GM12801 (cell line): ENCODE measurements around the gene CNST.

Experiments used
- TF ChIP-seq, protein P1 (sequence below): IDR thresholded peaks from one replicate; pipeline ENCODE4 v1.5.1; 2011; ENCODE audit warnings: control low read depth; ENCODE audit not compliant: insufficient read length; ENCODE audit errors: extremely low read depth

CNST gene

DNA sequence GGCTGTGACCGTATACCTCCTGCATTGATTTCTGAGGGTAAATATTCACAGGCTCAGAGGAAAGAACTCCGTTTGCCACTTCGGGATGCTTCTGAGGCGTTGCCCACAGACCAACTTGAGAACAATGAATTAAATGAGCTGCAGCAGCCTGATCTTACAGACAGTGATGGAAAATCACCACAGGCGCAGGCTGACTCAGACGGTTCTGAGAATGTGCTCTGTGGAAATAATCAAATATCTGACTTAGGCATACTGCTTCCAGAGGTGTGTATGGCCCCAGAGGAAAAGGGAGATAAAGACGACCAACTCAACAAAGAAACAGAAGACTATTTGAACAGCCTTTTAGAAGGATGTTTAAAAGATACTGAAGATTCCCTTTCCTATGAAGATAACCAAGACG, 81.3 kb downstream of the CNST start:
- TF ChIP-seq, protein P1, sequence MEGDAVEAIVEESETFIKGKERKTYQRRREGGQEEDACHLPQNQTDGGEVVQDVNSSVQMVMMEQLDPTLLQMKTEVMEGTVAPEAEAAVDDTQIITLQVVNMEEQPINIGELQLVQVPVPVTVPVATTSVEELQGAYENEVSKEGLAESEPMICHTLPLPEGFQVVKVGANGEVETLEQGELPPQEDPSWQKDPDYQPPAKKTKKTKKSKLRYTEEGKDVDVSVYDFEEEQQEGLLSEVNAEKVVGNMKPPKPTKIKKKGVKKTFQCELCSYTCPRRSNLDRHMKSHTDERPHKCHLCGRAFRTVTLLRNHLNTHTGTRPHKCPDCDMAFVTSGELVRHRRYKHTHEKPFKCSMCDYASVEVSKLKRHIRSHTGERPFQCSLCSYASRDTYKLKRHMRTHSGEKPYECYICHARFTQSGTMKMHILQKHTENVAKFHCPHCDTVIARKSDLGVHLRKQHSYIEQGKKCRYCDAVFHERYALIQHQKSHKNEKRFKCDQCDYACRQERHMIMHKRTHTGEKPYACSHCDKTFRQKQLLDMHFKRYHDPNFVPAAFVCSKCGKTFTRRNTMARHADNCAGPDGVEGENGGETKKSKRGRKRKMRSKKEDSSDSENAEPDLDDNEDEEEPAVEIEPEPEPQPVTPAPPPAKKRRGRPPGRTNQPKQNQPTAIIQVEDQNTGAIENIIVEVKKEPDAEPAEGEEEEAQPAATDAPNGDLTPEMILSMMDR, result no peak

DNA sequence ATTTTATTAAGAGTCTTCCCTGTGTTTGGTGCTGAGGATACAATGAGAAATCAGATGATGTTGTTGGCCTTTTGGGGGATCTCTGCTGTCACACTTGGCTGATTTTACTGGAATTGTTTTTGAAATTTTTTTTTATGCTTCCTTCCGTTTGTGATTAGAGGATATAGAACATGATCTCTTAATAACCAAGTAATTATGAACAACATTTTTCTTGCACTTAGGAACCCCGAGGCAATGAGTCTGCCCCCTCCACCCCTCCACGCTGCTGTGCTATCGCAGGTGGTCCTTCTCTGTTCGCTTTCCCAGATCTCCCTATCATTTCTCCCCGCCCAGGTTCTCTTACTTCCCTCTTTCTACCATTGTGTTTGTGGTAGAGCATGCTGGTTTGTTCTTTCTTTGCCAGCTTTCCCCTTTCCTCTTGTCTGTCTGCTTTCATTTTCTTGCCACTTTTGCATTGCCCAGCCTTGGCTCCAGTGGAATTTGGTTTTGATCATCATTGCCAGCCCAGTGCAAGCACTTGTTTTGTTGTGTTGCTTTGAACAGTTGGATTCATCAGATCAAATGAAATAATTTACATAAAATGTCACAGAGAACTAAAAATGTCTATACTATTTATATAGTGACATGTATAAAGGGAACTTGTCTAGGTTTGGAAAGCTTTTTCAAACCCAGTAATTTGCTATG, 84.9 kb downstream of the CNST start:
- TF ChIP-seq, protein P1, result no peak

DNA sequence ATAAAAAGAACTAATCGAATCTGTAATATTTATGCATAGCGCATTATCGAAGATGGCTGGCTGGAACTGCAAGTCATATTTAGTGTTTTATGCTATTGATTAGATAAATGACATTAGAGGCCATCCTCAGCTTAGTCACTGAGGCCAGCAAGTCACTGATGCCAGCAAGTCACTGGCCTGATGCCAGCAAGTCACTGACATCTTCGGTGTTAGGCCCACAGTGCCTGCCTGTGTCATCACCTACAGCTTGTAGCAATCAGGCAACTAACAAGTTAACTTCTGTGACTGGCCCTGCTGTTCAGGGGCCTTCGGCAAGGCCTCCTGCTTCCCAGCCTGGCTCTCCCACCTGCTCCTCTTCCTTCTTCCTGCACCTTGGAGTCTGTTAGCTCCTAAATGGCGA, 92.3 kb downstream of the CNST start:
- TF ChIP-seq, protein P1, result no peak

DNA sequence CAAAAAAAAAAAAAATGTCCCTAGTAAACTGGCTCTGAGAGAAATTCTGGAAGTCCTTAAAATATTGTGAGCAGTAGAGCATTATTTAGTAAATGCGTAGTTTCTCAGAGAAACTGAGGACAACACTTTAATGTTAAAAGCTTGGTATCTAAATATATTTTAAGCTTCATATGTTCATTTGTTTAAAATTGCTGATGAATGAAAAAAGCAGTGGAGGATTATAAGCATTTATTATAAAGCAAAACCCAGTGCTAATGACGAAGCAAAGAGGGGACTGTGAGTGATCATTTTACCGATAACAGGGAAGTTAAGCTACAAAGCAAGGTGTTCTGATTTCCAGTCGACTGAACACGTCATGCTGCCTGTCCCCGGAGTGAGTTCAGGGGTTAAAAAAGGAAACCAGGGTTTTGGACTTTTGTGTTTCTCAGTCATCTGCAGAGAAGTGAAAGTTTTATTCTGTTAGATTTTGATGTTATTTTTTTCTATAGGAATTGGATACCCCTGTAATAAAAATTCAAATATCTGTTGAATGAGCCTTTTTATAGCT, 93.4 kb downstream of the CNST start:
- TF ChIP-seq, protein P1, result no peak

DNA sequence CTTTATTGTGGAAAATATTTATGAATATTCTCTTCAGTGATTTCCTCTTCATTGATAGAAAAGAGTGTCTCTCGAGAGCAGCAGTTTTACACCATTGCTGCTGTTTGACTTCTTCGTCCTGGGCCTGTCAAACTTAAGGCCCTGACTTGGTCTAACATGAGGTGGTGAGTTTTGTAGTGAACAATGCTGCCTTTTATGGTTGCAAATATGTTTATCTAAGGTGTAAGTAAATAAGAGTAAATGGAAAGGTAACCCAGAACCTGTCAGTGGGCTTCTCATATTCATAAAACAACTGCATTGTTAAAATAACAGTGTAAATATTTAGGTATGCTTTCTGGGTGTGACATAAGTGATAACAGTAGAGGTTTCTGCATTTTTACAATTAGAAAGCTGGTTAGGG, 95.2 kb downstream of the CNST start:
- TF ChIP-seq, protein P1, result no peak

DNA sequence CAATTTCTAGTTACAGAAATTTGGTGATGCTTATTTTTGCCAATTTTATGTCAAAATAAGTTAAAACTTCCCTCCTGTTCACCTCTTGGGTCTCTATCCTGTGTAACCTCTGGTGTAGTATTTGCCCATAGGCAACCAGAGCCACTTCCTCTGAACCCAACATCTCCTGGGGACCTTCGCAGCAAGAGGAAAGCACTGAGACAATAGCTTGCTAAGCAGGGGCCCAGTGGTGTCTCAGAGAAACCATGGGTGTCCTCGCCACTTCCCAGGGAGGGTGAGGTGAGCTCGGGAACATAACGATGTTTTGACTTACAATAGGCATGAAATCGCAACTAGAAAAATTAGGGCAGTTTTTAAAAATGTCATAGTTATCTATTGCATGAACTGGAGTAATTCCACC, 101.5 kb downstream of the CNST start:
- TF ChIP-seq, protein P1, result no peak

DNA sequence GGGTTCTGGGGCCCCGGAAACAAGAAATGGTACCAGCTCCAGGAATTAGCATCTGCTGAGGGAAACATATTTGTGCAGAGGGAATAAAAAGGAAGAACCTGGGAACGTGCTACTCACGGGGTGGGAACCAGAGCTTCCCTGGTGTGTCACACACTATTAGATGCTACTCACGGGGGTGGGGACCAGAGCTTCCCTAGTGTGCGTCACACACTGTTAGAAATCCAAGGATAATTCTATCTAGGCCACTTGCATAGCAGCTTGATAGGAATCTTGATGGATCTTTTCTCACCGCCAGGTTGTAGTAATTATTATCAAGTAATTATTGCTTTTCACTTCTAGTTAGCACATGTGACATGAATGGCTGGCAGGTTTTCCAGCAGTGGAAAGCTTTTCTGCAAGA, 103.4 kb downstream of the CNST start:
- TF ChIP-seq, protein P1, result no peak

DNA sequence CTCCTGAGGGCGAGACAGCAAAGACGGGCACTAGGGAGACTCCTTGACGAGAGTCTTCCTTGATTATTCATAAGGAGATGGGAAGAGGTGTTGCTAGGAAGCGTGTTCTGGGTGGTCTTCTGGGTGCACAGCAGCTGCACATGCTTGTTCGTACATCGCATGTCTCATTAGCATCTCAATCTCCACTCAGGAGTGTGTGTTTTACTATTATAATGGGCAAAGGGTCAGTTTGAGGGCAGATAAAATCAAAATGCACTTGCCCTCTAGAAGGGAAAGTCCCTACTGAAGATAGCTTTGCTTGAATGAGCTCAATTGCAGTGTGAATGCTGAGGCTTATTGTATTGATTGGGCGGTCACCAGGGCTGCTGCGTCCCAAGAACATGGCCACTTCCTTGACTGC, 107.8 kb downstream of the CNST start:
- TF ChIP-seq, protein P1, result no peak
